Activated T-cell treated with anti-CD3 and anti-CD28 coated beads for 24 hours (primary cell): Measurements from ENCODE around the gene ACADVL.
"Not testable (repeated sequence)": the region's sequence is repeated elsewhere in the genome, so short reads cannot be mapped to it uniquely, and the experiment has no call there.

Experiments
- DNase-seq: peaks from one replicate; pipeline ENCODE4 v3.0.0-alpha.2; 2020; ENCODE audit warnings: low read depth

The ACADVL gene

DNA sequence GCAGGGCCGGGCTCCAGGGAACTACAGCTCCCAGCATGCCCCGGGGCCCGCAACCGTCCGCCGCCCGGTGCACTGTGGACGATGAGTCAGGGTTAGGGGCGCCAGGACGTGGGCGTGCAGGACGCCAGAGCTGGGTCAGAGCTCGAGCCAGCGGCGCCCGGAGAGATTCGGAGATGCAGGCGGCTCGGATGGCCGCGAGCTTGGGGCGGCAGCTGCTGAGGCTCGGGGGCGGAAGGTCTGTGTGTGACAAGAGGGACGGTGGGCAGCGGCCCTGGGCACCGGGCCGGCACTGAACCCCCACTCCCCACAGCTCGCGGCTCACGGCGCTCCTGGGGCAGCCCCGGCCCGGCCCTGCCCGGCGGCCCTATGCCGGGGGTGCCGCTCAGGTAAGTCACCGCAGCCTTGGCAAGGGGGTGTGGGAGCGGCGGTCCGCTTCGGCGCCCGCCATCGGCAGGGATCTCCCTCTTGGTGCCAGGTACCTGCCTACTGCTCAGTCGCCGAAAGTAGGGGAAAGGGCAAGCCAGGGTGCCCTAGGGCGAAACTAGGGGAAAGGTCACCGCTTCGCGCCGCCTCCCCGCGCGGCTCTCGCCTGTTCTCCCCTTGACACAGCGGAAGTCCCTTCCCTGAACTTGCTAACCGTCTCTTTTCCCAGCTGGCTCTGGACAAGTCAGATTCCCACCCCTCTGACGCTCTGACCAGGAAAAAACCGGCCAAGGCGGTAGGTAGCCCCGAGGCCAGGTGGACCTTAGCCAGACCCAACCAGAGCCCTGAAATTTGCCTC lies at the start of gene ACADVL, which contains the start of gene DLG4:
Gene ACADVL, plus strand, starts transcription at position 127 of the 781 bp plus-strand sequence. Its CDS starts 47 bp downstream, at position 174.
Gene DLG4, minus strand, starts transcription at position 25 of the 781 bp plus-strand sequence.
- peak; percentile 72 for DNase-seq

DNA sequence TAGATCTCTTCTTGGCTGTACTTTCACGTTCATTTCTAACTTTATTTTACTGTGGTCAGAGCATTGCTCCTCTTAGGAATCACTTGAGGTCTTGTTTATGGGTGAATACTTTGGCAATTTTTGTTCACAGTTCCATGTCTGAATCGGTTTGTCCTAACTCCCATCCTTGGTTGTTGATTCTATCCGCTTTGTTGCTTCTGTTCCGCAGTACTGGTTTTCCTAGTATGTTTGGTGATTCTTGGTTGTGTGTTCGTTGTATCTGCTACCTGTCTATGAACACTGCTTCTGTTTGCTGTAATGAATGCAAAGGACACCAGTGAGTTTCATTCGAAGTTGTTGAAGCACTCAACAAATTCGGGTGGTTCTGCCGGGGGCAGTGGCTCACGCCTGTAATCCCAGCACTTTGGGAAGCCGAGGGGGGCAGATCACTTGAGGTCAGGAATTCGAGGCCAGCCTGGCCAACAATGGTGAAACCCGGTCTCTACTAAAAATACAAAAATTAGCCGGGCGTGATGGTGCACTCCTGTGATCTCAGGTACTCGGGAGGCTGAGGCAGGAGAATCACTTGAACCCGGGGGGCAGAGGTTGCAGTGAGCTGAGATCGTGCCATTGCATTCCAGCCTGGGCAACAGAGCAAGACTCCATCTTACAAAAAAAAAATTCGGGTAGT lies 47.1 kb upstream of the ACADVL start:
- DNase-seq: not testable (repeated sequence)

DNA sequence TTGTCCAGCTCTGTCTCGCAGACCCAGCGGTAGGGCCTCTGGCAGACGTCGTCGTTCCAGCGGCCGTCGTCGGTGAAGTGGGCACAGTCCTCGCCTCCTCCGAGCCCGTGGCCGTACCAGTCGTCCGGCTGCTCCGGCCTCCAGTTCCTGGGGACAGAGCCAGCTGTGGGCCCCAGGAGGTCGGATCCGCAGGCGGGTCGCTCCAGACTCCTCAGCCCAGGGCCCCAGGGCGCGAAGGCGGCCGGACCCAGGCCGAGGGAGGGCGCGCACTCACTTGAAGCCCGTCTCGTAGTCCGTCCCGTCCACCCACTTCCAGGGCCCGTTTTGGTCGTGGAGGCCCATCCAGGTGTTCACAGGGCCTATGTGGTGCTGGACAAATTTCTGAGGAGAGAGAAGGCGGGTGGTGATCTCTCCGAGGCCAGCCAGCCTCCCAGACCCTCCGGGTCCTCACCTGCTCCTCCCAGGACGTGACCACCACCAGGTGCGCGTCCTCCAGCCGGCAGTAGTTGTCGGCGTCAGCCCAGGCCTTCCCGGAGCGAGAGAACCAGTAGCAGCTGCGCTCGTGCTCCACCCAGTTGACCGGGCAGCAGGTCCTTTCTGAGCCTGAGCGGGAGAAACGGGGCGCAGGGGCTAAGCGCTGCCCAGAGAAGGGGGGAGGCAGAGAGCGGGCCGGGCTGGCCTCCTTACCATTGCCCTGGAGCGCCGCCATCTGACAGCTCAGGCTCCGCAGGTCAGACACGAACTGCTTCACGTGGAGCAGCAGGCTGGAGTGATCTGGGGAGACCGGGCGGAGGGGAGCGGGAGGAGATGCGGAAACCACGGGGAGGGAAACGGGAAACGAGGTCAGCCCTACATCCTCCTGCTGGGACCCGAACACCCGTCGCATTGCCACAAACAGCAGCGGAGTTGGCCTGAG lies 45.8 kb upstream of the ACADVL start:
- peak; percentile 35 for DNase-seq

DNA sequence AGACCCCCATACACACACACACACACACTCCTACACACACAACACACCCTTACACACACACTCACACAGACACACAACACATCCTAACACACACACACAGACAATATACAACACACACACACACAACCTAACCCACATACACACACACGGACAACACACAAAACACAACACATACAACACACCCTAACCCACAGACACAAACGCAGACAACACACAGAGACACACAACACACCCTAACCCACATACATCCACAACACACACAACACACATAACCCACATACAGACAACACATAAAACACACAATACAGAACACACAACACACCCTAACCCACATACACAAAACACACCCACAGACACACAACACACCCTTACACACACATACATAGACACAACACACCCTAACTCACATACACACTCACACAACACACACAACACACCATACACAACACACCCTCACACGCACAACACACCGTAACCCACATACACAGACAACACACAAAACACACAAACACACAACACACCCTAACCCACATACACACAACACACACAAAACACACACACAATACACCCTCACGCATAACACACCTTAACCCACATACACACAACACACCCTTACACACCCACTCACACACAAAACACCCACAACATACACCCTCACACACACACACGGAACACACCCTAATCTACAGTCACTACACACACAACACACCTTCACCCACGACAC lies 45.0 kb upstream of the ACADVL start:
- no peak for DNase-seq

DNA sequence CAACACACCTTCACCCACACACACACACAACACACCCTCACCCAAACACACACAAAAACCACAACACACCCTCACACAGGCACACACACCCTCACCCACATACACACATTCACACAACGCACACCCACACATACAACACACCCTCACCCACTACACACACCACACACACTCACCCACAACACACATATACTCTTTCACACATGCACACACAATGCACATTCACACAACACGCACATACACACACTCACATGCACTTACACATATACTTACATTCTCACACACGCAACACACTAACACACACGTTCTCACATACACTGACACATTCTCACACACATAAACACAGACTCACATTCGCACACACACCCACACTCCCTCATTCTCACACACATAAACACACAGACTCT lies 44.4 kb upstream of the ACADVL start:
- DNase-seq: no peak

DNA sequence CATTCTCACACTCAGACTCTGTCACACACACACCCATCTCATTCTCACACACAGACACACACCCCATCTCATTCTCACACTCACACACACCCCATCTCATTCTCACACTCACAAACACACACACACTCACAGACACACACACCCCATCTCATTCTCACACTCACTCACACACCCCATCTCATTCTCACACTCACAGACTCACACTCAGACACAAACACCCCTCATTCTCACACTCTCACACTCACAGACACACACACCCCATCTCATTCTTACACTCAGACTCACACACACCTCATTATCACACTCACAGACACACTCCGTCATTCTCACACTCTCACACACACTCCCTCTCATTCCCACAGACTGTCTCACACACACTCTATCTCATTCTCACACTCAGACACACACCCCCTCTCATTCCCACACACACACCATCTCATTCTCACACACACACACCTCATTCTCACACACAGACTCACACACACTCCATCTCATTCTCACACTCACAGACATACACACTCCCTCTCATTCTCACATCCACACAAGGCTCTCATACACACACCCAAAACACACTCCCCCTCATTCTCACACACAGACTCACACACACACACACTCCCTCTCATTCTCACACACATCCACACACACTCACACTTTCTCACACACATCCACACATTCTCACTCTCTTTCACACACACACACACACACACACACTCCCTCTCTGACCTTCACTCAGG lies 43.5 kb upstream of the ACADVL start:
- DNase-seq: no peak

DNA sequence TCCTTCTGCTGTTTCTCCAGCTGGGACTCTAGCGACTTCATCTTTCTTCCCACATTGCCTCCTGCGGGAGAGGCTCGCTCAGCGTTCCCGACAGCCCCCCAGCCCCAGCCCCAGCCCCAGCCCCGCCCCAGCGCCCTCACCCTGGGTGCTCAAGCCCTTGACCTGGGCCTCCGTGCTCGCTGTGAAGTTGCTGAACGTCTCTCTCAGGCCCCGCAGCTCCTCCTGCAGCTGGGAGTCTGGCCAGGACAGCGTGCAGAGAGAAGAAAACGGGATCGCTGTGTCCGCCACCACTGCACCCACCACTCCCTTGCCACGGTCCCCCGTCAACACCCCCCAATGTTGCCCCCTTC lies 42.9 kb upstream of the ACADVL start:
- DNase-seq: no peak

DNA sequence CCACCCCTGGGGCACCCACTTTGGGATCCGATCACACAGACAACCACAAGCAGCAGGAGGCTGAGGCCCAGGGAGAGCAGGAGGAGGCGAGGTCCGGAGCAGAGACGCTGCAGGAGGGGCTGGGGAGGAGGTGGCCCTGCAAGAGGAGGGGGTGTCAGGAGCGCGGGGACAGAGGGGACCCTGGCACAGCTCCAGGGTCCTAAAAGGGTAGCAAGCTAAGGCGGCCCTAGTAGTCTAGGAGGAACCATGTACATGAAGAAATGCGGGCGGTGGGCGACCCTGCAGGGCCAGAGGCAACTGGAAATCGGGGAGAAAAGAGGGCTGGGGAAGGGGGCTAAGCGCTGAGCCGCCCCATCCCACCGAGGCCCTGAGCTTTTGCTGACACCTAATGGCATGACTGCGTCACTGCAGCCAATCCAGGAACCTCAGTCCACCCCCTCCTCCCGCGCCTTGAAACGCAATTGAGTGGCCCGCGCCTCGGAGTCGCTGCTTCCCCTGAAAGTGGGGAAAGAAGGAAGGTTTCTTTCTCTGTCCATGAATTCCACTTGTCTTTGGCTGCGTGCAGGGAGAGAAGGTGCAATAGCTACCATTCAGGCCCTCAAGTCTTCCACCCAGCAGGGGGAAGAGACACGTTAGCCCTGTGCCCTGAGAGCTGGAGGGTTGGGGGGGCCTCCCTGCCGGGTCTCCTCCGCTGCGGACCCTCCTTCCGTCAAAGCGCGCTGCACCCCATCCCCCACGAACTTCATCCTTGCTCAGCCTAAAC lies 42.4 kb upstream of the ACADVL start:
- peak; percentile 49 for DNase-seq

DNA sequence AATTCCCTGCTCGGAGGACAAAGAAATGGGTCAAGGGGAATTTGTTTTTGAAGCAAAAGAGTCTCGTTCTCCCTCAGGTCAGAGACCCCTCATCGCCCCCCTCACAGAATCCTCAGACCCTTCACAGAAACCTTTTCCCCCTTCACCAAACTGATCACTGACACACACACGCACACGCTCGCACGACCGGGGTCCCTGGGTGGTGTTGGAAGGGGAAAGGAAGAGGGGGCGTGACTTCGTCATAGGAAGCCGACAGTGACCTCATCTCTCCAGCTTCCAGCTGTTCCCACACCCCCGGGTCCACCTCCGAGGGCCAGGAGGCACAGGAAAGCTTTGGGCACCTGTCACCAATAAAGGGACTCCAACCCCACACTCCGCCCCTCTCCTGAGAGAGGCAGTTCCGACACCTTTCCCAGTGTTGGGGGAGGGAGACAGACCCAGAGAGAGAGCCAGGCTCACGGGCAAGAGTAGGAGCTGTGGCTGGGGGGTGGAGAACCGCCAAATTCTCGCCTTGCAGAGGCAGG lies 41.7 kb upstream of the ACADVL start:
- DNase-seq: no peak

DNA sequence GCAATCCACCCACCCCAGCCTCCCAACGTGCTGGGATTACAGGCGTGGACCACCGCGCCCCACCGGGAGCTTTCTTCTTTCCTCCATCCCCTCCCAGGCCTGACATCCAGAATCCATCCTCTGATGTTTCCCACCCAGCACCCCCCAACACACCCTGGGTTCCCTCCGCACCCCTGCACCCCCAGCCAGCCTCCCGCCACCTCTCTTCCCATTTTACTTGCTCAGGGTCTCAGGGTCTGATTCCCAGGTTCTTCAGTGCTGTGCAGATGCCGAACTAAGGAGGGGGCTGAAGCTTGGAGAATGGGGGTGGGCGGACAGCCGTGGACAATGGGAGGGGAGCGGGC lies 40.8 kb upstream of the ACADVL start:
- DNase-seq: no peak

DNA sequence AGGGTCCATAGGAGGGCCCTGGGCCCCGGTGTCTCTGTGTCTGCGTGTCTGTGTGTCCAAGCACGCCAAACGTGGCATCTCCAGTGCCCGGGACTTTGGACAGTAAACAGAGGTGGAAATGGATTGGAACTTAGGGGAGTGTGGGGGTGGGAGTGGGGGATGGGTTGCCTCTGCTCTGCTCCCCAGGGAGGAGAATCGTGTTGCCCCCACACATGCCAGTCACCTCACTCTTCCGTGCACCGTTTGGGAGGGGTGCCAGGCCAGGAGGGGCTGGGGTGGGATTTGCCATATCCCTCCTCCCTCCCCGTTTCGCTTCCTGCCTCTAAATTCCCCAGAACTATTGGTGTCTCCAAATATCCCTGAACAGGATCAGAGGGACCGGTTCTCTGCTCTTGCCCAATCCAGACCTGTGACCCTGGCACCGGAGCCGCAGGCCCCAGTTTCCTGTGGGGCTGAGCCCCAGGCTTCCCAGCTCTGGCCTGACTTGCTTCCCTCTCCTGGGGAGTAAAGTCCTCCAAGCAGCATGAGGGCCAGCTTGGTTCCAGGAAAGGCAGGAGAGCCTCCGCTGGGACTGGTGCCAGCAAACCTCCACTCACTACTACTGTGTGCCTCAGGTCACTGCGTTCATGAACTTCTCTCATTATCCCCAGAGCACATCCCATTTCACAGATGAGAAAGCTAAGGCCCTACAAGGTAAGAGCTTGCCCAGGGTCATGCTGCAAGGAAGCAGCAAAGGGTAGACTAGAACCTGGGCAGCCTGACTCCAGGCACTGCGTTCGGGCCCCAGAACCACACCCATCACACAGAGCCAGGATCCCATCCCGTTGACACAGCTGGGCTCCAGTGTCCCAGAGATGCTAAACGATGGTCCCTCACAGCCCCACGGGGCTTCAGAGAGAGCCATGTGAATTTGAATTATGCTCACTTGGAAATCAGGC lies 40.2 kb upstream of the ACADVL start, which contains the start of gene ASGR1:
Gene ASGR1, minus strand, starts transcription at position 54 of the 938 bp plus-strand sequence. CDS start 807 bp downstream, outside the sequence.
- no peak for DNase-seq

DNA sequence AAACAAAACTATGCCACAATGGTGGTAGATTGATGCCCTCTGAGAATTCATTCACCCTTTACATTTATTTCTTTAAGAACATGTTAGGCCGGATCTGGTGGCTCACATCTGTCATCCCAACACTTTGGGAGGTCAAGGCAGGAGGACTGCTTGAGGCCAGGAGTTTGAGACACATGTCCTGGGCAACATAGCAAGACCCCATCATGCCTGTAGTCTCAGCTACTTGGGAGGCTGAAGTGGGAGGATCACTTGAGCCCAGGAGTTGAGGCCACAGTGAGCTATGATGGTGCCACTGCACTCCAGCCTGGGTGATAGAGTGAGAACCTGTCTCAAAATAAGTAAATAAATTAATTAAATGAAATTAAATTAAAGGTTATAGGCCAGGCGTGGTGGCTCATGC lies 37.6 kb upstream of the ACADVL start:
- not testable (repeated sequence) for DNase-seq

DNA sequence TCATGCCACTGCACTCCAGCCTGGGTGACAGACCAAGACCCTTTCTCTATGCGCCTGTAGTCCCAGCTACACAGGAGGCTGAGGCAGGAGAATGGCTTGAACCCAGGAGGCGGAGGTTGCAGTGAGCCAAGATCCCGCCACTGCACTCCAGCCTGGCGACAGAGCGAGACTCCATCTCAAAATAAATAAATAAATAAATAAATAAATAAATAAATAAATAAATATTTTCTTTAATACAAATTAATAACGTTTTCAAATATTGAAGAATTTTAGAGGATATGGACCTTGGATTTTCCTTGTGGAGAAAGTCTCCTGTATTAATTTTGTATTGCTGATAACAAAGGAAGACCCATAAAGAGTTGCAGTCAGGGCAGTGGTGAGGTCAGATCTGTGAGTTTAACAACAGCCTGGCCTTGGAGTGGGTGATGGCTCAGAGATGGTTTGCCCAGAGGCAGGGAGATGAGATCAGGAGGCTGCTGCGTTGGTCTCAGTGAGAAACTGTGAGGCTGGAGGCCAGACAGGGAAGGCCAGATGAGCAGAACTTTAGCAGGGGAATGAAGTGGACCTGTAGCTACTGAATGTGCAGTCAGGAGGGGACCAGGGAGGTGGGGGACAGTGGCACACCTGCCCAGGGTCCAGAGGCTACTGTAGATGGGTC lies 36.2 kb upstream of the ACADVL start:
- DNase-seq: no peak

DNA sequence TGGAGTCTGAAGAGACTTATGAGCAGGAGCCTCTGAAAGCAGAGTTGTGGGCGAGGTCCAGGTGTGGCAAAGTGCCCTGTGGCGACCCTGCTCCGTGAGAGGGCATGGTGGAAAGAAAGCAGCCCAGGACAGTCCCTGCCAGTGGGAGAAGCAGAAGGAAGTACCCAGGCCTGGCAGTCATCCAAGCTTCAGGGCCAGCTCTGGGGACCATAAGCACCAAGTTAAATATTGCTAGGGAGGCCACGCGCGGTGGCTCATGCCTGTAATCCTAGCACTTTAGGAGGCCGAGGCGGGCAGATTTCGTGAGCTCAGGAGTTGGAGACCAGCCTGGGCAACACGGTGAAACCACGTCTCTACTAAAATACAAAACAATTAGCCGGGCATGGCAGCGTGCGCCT lies 35.6 kb upstream of the ACADVL start:
- DNase-seq: no peak

DNA sequence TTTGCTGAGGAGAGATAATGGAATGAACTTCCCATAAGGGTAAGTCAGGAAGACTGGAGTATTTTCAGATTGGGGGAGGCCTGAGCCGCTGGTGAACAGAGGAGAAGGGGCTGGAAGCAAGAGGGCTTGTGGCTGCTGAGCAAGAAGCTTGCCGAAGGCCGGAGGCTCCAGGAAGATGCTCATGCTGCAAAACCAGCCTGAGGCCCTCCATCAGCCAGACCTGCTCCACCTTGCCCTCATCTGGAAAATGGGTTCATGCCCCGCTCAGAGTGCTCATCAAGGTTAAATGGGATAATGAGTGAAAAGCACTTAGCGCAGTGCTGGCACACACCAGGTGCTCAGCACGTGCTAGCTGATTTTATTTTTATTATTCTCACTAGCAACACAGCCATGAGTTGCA lies 35.1 kb upstream of the ACADVL start:
- DNase-seq: no peak

DNA sequence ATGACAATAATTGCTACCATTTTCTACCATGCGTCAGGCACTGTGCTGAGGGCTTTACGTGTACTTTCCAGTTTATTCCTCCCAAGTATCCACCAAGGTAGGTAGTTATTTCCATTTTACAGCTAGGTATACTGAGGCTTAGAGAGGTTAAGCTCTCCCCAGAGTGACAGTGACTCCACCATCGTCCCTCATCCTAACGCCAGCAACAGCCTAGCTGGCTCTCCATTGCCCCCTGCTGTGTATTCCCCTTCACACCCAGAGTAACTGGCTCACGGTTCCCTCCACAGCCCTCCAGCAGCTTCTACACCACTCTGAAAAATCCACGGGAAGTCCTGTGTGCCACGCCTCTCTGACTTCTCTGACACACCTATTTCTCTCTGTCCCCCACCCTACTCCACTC lies 33.5 kb upstream of the ACADVL start:
- no peak for DNase-seq

DNA sequence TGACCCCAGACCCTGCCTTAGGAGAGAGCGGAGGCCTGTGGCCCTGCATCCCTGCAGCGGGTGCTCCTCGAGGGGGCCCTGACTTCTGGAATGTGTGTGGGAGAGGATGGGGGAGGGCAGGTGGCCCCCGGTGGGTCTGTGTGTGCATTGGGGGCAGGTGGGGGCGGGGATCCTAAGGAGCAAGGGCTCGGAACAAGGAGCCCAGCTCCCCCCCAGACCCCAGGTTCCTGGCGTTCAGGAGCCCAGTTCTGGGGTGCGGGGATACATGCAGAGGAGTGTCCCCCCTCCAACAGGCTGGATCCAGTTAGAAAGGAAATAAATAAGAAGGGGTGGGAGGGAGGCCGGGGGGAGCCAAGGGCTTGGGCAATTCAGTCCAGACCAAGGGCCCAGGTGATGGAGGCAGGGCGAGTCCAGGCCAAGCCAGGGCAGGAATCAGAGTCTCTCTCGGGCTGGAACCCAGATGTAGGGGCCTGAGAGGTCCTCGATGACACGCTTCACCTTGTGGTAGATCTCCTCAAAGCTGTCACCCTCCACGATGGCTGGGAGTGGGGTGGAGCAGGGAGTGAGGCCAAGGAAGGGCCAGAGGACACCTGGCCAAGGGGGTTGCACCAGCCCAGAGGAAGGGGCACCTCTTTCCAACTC lies 29.3 kb upstream of the ACADVL start:
- no peak for DNase-seq

DNA sequence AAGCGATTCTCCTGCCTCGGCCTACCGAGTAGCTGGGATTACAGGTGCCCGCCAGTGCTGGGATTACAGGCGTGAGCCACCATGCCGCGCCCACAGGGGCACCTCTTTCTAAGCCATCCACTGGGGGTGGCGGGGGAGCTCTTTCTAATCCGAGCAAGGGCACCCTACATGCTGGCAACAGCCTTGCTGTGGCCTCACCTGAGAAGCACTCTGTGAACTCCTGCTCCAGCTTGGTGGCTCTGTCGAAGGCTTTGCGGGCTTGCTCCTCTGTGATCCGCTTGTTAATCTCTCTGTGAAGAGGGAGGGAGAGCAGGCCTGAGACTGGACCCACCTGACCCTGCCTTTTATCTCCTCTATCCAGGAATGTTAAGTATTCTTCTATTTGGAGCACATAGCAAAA lies 28.7 kb upstream of the ACADVL start:
- no peak for DNase-seq
